Ramos (cell line): ENCODE data around the gene NT5DC1.

ENCODE experiments used
- in situ Hi-C: fragments of 300-500 bp; cut with MboI; formaldehyde crosslinking; loops from one replicate; pipeline ENCODE4 v1.14.3; 2022; ENCODE audit warnings: low sequenced_read_pairs; ENCODE audit not compliant: unreplicated experiment

NT5DC1 gene

DNA sequence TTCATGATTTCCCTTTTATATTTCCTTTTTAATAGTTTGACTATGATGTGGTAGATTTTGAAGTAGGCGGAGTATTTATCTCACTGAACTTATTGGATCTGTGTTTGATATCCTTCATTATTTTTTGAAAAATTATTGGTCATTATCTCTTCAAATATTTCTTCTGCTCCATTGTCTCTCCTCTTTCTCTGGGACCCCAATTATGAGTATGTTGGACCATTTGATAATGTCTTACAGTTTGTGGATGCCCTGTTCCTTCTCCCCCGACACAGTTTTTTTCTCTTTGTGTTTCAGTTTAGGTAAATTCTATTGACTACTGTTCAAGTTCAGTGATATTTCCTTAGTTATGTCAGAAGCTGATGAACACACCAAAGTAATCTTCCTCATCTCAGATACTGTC is 74.7 kb downstream of the NT5DC1 start:
- in situ Hi-C loops = no loop called here

DNA sequence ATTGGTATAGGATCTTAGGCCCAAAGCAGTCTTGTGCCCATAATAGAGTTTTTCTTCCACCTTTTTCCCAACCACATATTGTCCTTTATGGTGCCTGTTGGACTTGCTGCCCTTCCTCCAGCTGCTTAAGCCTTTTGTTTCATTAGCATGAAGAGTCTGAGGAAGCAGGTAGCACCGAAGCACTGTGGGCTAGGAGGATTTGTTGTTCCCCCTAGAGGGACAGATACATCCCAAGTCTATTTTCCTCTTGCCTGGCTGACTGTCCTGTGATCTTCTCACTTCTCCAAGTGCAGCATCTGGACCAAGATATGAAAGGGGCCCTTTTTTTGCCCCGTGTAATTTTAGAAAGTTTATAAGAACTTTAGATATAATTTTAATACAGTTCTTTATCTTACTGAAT is 75.9 kb downstream of the NT5DC1 start:
- in situ Hi-C loops = no loop called here

DNA sequence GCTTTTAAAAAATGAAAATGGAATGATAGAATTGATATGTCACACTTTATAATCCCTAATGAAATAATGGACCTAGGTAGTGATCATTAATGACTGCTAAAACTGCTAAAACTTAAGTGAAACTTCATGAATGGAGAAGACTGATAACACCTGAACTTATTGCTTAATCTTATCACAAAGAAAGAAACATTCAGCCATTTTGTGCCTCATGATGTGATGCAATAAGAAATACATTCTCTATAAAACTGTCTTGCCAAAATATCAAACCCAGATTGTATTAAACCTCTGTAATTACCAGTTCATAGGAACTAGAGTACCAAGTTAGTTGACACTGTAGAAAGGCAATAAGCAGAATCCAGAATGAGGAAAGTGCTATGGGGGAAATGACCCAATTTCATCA is 79.7 kb downstream of the NT5DC1 start:
- in situ Hi-C loops = no loop called here

DNA sequence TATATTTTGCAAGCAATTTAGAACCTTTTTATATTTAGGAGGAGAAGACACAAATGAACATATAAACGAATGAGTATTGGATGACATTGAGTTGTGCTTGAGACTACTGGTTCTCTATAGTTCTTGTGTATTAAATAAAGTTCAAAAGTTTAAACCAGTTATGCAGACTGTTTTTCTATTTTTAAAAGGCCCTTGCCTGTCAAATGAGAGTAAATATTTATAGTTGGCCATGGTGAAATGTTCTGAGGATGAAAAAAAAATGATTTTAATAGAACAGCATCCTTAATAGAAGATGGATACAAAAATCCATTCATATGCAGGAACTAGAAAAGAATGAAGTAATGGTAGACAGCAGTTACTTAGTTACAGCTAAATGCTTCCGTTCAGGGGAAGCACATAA is 88.8 kb downstream of the NT5DC1 start:
- in situ Hi-C loops = no loop called here

DNA sequence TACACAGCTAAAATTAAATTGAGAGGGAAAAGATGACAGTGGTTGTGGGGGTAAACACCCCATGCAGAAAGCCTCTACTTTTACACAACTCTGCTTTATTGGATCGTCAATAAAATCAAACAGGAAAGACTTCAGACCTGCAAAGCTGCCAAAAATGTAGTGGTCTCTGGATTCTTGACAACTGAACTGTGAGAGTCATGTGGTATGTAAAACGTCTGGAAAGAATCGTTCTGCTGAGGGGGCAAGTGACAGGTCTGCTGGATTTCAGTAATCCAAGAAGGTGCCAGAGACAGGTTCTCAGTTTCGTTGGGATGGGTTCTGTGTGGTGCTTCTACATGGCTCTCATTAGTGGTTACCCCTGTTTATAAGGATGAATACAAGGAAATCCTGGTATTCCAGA is 89.9 kb downstream of the NT5DC1 start:
- in situ Hi-C loops = no loop called here

DNA sequence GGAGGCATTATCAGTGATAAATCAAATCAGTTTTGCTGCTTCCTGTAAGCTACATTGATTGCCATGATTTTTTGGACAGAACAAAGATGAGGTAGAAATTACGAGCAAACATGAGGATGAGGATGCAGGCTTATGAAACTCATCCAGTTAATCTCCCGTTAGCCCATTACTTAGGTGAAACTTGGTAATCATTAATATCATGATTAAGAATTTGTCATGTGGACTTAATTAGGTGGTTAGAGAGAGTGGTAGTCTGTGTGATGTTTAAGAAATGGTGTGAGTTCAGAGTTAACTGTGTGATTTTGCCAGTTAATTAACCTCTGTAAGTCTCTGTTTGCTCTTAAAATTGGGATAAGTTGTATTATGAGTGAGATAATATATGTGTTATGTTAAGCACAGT is 91.2 kb downstream of the NT5DC1 start:
- in situ Hi-C loops = no loop called here

DNA sequence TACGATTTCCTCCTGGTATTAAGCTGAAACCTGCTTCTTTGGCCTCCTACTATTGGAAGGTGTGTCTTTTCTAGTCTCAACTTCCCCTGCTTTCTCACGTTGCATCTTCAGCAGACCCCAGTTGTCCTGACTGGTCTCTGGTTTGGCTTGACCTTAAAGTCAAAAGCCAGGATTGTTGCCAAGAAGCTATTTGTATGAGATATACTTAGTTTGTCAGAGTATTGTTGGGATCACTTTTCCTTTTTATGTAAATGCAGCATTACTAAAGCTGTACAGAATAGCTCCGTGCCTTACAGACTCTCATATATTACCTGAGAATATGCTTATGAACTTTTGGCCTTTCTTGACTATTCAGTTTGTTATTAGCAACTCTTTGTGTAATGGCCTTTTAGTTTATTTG is 92.1 kb downstream of the NT5DC1 start:
- in situ Hi-C loops = no loop called here

DNA sequence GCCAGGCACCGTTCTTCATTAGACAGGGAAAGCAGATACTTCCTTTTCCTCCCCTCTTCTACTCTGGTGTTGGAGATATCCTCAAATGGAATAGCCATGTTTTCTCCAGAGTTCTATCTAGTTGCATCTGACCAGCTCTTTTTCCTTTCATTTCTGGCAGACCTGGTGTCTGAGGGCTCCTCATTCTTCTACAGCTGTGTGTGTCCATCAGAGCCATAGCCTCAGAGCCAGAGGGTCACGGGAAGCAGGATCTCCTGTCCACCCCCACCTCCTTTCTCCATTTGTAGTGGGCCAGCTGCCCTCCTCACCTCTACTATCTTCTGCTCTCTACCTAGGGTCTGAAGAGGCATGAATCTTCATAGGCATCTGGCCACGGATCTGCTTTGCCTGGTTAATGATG is 96.2 kb downstream of the NT5DC1 start:
- in situ Hi-C loops = no loop called here

DNA sequence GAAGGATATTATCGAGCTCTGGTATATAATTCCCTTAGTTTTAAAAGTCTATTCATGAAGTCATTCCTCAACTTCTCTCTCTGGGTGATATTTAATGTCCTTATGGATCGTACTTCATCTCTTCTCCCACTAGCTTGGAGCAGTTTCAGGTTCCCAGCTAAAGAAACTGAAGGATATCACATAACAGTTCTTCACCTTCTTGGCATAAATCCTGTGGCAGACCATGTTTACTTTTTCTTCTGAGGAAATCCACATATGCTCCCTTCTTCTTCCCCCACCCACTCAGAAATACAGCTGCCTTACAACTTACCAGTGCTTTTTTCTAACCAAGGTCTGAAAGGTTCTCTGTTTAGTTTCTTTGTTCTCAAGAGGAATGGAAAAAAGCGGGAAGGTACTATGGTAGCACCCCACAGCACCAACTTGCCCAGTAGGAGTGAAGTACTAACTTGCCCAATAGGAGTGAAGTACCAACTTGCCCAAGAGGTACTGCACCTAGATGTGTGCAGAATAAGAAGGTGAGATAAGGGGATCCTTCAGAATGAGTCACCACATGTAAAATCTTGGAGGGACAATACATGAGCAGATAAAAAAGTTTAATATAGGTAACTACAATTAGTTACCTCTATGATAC is 100.1 kb downstream of the NT5DC1 start:
- in situ Hi-C loops = no loop called here

DNA sequence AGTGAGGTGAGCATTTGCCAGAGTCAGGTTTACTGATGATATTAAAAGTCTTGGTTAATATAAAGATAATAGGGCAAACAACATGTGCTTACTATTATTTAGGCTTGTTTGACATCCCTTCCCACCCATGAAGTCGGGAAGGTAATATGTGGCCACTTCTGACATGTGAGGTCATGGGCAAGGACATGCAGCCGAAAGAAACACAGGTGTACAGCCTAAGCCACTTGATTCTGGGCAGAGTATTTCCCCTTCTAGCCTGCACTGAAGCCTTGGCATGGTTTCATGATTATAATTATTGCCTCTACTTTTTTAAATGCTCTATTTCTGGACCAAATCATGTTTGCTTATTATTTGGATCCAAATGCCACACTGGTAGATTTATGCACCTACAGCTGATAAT is 100.9 kb downstream of the NT5DC1 start:
- in situ Hi-C loops = no loop called here

DNA sequence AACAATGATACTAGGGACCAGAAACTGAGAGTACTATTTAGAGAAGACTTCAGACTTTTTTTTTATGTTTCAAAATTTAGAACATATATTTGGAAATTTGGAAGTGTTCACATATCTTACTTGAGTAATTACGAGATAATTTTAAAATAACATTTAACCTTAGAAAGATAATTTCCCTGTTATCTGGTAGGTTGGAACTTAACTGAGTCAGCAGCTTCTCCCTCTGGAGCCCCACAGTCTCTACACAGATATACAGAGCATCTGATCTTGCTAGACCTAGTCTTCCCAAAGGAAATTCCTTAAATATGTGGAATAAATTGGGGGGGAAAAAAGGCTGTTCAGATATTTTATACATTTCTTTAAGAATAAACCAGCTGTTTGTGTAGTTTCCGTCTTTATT is 104.6 kb downstream of the NT5DC1 start:
- in situ Hi-C loops = no loop called here

DNA sequence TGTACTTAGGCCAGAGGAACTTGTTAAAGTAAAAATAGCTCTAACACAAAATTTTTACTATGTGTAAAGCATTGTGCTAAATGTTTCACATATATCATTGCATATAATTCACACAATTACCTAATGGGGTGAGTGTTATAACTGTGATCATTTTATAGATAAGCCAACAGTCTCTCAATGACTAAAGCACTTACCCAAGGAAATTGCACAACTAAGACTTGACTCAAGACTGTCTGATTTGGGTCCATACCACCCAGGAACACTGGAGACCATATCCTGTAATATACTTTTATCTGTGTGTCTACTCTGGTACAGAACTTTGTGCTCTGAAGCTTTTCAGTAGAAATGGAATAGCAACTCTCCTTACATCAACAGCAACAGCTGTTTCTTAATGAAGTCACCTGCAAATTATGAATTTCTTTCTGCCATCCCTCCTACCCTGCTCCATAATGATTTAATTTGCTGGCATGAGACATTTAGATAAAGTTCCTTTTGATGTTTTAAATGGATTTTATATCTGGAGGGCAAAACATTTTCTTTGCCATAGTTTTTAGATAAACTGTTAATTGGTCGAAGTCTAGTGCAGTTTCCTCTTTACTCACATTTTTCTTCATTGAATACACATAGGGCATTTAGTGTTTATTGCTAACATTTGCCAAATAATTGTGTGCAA is 105.7 kb downstream of the NT5DC1 start:
- in situ Hi-C loops = no loop called here

DNA sequence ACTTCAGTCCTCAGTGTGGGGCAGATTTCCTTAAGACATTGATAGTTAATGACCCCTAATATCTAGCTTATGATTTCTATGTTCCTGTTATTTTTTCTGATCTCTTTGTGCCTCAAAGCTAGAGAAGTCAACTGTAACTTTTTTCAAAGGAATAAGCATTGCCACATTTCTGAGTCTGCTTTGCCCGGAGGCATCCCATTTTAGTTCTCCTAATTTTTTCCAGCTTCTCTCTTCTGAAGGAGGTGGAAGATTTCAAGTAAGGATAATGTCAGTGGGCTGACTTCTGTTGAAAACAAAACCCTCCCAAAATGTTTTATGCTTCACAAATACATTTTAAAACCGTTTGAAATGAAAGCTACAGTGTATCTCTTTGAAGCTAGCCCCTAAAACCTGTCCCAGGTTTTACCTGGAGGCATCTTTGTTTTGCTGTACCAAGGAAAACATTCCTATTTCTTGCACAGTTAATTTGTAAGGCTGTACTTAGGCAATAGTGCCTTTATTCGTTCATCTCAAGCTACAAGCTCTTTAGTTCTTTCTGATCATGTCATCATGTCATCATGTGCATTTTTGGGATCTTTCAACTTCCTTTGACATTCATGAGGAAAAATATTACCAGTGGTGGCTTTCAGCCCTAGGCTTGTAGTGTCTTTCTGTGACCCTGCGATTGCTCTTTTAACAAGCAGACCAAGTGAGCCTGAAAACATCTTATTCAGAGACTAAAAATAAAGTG is 107.6 kb downstream of the NT5DC1 start:
- in situ Hi-C loops = no loop called here

DNA sequence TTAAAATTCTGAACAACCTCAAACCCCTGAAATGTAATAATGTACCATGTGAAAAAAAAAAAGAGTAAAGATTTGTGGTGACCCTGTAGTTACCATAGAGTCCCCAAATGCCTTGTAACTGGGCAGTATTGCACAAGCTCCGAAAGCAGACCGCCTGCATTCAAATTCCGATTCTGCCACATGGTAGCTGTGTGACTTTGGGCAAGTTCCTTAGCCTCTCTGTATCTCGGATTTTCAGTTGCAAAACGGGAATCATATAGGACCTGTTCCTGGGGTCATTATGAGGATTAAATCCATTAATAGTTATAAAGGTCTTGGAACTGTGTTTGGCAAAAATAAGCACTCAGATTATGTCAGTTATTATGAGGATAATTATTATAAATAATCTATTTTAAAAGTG is 109.7 kb downstream of the NT5DC1 start:
- in situ Hi-C loops = no loop called here

DNA sequence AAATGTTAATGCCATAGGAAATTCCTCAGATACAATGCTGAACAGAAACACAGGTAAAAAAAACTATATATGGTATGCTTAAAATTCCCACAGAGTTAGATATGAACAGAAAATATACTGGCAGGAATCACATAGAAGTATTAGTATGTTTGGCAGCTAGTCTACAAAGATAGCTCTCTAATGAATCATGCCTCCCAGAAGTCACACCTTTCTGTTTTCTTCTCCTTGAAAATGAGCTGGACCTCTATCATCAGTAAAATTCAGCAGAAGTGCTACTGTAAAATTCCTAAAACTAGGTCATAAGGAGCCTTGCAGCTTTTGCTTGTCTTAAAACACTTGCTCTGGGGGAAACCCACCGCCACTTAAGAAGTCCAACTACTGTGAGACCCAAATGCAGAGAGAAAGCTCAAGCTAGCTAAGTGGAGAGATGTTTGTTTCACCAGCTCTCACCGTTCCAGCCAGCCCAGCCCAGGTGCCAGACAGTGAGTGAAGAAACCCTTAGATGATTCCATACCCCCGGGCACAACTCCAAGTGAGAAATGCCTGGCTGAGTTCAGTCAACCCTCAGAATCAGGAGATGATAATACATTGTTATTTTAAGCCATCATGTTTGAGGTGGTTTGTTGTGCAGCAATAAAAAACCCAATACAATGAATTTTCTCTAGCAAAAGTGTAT is 110.2 kb downstream of the NT5DC1 start:
- in situ Hi-C loops = no loop called here

DNA sequence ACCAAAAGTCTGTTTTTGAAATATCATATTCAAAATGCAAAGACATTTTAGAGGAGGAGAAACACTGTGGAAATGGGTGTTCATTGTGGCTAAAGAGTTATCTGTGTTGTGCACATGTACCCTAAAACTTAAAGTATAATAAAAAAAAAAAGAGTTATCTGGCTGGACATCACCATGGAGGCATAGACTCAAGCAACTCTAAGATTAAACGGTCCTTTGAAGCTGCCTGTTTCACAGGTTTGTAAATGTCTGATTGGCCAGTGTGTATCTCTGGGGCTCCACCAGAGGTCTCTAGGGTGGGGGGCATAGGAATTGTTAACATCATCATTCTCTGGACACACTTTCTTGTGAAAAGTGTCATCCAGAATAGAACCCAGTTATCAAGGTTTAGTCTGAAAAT is 114.0 kb downstream of the NT5DC1 start:
- in situ Hi-C loops = no loop called here

DNA sequence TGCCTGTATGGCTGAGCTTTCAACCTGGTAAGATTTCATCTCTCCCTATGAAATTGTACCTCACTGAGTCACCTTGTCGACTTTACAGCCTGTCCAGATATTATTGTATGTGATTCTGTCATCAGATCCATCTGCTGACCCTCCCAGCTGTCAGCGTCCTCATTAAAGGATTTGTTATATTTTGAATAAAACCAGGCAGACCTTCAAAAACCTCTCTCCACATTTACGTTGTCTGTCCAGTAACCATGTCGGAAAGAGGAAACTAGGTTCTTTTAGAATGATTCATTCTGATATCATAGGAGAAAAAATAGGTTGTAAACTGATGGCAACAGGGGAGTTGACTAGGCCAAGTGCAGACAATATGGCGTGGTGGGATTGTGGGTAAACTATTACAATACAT is 114.8 kb downstream of the NT5DC1 start:
- in situ Hi-C loops = no loop called here

DNA sequence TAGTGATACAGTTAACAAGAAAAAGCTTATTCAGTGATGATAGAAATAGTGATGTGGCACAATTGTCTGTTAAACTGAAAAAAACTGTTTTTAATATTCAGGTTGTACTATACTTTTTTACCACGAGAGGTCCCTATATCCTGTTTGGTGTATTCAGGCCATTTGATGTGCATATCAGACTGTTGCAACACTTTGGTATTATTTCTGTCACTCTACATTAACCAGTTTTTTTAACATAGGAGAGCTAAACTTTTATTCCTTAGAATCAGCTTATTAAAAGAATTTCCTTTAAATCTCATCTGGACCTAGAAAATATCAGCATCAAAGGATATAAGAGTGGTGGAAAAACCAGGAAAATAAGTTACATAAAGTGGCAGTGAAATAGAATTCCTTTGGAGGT is 116.4 kb downstream of the NT5DC1 start:
- in situ Hi-C loops = no loop called here

DNA sequence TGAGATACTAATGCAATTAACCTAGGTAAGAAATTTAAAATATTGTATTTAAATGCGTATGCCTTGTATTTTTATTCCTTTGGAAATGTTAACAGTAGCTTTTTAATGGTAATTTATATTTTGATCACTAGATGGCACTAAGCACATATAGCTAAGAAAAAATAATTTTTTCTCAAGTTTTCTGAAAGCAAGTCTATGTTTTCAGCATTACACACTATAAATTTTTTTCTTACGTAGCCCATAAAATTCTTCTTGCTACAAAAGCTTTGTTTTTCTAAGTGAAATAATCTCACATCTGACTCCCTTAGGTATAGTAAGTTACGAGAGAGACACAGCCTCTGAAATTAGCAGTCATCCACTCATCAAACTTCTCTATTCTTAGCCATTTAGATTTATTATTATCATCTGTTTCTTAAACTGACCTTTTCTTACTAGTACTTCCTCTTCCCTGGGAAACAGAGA is 117.5 kb downstream of the NT5DC1 start:
- in situ Hi-C loops = no loop called here

DNA sequence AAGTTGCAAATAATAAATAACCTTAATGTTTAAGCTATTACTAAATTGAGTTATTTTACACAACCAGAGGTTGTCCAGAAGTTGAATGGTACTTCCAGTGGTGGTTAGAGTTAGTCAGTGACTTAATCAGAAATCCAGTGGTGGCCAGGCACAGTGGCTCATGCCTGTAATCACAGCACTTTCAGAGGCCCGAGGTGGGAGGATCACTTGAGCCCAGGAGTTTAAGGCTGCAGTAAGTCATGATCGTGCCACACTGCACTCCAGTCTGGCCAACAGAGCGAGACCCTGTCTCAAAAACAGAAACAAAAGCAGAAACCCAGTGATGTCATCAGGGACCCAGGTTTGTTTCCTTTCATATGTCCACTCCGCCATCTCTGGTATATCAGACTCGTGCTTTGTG is 118.2 kb downstream of the NT5DC1 start:
- in situ Hi-C loops = no loop called here

DNA sequence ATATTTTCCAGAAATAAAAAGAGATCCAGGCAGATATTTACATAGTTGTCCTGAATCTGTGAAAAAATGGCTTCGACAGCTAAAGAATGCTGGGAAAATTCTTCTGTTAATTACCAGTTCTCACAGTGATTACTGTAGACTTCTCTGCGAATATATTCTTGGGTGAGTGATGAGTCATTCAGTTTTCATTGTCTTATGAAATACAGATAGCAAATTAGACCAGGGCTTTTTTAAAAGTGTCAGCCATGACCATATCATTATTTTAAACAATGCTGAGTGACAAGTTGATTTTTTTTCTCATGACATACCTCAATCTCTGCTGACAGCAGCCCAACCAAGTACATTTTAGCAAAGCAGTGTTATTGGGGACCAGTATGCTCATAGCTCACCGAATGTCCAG is 120.4 kb downstream of the NT5DC1 start:
- in situ Hi-C loops = no loop called here
